Activated CD4-positive, alpha-beta T cell treated with anti-CD3 and anti-CD28 coated beads for 48 hours (primary cell): Measurements from ENCODE around the gene ERG.
A peak's percentile ranks its signal among the peaks of the same experiment; 100 is the strongest.

Experiments
- DNase-seq: peaks from one replicate; pipeline ENCODE4 v3.0.0-alpha.2; 2020

The ERG gene

DNA sequence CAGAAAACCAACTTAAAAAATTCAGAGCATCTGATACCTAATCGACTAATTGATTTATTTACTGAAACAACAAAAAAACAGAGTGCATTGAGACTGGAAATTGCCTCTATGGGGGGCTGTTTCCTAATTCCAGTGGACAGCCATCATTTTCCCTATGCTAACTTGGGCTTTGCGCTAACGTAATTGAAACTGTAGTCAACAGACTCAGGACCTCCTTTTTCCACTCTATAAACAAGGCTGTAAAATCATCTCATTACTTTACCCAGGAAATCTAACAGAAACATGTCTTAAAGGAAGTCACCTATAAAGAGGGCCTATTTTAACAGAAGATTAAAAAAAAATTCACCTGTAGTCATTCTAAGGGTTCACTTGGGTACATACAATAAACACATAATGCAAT, 2.1 kb downstream of the ERG start:
- DNase-seq, result no peak

DNA sequence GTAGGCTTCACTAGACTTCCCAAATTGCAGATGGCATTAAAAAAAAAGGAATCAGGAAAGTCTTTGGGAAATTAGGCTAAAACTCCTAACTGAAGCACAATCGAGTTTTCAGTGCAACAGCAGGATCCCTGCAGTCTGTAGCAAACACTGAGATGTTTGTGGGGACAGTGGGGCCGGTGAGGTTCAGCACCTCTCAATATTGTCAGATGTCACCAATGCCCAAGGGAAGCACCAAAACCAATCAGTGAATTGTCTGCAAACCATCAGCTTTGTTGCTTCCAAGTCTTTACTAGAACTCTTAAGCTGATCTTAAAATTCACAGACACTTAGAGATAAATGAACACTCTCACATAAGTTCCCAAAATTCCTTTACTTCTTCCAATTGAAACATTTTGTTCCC, 2.6 kb downstream of the ERG start:
- DNase-seq, result no peak

DNA sequence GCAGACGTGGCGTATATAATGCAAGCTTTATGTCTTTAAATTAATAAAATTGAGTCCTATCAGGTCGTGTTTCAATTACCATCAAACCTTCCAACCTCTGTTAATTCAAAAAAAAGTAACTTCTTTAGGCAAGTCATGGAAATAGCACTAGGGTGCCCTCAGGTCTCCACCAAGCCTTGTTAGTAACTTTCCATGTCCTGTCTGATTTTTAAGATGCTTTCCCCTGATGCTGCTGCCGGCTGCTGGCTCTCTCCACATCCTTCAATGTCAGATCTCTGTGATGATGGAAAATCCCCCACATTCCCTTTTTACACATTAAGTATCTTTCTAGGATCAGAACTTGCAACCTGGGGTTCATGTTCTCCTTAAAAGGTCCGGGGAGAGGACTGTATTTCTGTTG, 3.0 kb downstream of the ERG start:
- DNase-seq, result no peak

DNA sequence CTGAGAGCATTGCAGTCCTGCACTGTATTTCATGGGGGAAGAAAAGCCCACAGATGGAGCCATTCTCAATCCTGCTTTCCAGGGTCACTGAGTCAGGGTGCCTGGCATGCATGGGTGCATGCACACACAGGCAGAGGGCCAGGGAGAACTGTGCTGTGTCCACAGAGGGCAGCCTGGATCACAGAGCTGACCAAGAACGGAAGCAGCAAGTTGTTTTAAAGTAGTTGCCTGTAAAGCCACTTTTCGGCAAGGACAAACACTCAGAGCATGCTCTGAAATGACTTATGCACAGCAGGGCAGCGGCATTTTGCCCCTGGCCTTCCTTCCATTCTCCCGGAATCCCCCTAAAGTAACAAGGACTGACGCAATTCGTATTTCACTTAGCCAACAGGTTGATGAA, 3.6 kb downstream of the ERG start:
- no peak for DNase-seq

DNA sequence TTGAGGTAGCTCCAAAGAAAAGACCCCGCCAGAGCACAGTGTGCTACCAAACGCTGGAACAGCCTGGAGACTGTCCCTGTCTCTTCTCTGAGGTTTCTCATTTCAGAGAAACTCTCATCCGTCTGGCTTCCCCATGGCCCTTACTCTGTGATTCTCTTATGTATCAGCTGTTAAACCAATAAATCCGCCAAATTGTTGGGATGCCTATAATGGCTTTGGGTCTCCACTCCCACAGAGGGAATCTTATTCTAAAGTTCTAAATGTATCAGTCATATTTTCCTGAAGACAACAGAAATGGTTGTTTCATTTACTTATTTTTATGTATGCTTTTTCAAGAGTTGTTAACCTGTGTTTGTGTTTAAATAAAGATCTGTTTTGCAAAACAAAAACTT, 4.0 kb downstream of the ERG start:
- DNase-seq, result no peak

DNA sequence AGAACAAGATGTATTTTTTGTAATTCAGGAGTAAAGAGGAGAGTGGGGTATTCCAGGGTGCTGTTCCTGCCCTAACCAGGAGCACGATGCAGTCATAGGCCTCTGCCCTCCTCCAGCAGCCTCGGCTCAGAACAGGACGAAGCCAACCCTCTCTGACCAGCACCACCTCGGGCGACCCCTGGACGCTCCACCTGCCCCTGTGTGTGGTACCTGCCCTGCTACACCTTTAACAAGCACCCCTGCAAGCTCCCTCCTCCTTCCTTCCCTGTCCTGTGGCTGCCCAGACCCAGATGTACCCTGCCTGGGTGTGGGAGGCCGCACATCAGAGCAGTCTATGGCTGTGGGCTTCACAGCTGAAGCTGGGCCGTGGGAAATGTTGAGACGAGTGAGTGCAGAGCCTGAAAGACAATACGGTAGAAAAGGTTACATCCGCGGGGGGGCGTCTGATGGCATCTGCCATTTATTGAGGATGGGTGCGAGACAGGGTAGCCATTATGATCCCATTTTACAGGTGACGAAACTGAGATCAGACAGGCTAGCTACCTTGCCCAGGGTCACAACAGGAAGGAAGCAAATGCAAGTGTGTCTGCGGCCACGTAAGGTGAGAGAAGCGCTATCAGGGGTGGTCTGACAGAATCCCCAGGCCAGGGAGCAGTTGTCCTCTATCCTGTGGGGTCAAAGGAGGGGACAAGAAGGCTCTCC, 4.6 kb downstream of the ERG start:
- DNase-seq, result no peak

DNA sequence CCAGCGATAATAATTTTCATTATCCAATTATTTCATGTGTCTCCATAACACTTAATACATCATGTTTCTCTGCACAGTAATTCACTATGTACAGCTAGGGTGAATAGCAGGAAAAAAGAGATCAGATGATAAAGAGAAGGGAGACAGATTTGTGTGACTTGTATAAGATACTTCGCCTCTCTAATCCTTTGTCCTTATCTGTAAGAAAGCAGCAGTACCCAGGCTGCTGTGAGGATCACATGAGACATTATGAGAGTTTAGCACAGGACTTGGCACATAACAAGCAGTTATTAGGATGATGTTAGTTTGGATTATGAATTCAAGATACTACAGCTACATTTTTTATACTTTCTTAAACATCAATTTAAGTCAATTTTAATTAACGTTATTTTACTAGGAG, 6.3 kb downstream of the ERG start:
- no peak for DNase-seq

DNA sequence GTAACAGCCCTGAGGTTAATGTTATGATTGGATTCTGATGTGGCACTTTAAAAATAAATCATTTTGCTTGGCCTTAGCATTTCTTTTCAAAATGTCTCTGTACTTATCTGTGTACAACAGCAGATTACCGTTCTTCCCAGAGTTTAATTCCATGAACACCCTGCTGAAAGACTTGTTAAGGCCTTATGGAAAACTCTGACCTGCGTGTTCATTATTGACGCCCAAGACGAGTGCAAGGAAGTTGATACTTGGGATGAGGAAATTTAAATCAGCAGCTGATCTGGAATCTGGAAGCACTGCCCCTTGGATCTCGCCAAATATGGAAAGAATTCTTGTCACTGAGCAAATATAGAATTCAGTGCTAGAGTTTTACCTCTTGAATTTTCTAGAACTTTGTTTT, 6.7 kb downstream of the ERG start:
- DNase-seq, result no peak

DNA sequence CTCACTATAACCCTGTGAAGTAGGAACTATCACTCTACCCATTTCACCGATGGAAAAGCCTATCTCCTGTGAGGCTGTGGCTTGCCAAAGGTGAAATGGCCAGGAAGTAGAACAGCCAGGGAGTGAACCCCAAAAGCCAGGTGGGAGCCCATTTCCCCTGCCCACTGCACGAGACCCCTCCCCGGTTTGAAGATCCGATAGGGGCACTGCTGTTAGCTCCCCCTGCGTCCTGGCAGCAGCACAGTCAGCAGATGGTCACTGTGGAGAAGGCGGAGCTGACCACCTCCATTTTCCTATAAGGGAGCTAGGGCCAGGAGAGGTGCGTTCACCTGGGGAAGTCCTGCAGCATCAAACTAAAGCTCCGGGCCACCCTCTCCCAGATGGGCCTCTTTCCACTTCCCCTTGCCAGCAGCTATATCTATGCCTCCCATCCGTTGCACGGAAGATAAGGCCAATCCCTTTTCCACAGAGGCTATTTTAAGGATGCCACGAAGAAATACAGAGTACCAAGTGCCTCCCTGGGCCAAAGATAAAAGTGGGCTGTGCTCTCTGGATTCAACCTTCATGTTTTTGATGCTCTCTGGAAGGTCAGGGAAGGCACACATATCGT, 7.8 kb downstream of the ERG start:
- DNase-seq, result no peak

DNA sequence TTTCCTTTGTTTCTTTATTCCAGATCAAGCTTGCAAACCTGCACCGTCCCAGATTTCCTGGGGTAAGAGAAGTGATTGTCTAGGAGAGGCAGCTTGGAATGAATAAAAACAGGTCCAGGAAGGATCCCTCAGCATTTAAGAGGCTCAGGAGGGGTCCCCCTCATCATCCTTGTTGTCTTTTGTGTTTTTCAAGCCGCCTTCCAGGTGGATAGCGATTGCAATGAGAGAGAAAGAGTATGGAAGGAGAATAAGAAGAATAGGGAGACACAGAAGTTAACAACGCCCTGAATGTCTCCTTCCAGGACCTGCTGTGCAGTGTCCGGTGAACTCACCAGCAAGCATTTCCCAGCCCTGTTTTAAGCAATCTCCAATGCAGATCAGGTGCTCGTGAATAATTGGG, 8.5 kb downstream of the ERG start:
- no peak for DNase-seq

DNA sequence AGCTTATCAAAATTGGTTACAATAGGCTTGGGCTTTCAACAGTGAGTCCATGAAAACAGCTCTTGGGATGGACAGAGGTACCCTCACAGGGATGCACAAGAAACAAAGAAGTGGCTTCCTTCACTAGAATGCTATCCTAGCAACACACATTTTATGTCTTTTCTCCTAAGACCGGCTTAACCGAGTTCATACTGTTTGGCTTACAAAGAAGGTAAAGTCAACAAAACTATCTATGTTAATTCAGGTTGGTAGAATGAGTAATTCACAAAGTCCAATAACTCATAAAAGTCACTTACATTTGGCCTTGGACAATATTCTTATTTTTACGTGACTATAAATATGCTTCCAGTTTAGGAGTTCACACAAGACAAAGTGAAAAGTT, 9.0 kb downstream of the ERG start:
- DNase-seq, result no peak

DNA sequence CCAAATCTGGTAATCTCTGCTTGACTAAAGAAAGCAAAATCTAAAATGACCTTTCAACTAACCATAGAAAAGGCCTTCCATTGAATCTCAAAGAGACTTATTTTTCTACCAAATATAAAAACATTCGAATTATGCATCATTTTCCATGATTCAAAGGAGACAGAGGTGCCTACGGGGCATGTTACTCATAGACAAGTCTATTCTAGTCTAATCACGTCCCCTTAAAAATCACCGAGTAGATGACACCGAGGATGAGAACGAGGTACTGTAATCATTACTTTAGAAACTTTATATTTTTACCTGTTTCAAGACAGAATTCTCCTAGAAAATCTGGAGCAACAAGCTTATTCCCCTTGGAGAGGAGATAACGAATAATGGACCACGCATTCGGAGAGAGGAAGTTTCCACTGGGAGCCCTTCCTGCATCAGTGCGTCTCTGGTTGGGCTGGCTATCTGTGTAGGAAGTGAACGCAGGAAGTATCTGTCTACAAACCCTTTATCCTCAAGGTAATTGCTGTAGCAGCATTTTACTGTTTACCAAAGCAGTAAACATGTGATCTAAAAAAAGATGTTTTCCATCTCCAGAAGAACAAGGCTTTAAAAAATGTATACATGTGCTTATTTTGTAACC, 9.5 kb downstream of the ERG start:
- DNase-seq, result no peak

DNA sequence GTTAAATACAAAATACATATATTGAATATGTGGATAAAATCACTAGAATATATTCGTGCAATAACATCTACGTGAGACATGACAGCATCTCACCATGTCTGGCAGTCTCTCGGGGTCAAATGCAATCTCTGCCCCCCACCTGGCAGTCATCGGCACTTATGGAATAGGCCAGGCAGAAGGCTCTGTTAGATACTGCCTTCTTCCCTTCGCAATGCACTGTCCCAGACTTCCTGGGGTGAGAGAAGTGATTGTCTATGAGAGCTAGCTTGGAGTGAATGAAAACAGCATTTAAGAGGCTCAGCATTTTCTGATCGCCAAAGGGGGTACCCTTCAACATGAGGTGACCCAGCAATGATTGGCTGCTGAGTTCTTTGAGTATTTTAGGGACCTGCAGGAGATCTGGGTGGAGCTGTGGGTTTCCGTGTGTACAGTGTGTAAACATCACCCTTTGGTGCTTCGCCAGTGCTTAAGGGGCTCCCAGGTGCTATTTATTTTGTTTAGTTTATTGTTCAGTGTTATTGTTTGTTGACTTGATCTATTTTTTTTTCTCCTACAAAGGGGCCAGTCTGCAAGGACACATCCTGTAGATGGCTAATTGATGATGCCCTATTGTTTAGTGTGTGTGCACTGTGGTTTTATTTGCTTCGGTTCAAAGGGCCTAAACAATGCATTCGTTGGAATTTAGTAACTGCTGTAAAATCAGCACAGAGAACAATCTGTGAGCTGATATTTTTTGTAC, 10.2 kb downstream of the ERG start:
- no peak for DNase-seq

DNA sequence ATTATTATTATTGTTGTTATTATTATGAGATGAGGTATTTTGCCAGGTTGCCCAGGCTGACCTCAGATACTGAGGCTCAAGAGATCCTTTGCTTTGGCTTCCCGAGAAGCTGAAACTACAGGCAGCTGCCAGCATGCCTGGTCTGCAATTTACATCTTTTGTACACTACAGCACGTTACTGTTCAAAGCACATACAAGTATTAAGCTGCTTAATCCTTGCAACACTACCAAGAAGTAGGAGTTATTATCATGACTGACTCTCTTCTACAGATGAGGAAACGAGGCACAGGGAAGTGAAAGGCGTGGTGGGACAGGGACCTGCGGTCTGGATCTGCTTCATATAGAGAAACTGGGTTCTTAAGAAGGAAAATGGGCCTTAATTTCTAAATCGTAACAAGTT, 11.6 kb downstream of the ERG start:
- DNase-seq, result no peak

DNA sequence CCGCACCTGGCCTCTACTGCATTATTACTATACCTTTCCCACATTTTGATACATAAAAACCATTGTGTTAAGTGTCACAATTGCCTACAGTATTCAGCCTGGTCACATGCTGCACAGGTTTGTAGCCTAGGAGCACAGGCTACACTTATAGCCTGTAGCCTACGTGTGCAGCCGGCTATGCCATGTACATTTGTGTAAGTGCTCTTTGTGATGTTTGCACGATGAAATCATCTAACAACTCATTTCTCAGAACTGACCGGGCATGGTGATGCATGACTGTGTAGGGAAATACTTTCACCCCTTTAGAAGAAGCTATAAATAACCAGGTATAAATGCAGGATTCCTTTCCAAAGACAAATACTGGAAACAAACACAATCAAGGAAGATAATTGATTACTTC, 12.1 kb downstream of the ERG start:
- DNase-seq, result no peak

DNA sequence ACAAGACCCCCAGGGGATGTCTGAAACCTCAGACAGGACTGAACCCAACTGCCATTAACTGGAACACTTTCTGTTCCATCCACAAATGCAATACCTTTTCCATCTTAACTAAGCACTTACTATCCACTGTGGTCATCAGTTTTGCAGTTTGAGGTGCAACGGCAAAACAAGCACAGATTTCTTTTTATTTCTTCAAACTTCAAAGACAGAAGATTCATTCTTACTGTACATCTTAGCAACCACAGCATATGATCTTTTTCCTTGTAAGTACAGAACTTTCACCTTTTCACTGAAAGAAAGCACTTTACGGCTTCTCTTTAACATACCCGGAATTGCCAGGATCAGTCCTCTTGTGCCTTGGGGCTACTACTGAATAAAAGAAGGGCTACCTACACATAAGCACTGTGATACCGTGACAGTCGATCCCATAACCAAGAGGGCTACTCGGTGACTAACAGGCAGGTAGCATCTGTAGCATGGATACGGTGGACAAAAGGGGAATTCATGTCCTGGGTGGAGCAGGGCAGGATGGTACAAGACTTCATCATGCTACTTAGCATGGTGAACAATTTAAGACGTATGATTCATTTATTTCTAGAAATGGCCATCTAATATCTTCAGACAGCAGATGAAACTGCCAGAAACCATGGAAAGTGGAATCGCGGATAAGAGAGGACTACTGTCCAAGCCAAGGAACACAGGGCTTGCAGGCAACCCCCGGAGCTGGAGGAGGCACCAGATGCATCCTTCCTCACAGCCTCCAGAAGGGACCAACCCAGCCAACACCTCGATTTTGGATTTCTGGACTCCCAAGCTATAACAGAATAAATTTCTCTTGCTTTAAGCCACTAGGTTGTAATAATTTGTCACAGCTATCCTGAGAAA, 18.4 kb downstream of the ERG start:
- DNase-seq, result no peak

DNA sequence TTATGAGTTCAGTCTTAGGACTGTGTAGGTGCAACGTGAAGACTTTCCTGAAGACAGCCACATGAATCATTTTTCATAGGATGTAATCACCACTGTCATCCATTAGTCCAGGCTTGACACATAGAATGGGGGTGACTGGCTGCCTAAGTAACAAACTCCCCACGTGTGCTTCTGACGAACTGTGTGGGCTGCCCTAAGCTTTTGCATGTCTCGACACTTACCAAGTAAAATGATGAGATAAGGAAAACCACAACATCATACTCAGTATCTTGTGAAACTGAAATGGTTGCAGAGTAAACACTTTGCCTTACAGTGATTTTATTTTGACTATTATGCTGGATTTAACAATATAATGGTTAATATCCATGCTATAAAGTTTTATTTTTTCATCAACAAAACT, 19.5 kb downstream of the ERG start:
- DNase-seq, result peak; percentile 48

DNA sequence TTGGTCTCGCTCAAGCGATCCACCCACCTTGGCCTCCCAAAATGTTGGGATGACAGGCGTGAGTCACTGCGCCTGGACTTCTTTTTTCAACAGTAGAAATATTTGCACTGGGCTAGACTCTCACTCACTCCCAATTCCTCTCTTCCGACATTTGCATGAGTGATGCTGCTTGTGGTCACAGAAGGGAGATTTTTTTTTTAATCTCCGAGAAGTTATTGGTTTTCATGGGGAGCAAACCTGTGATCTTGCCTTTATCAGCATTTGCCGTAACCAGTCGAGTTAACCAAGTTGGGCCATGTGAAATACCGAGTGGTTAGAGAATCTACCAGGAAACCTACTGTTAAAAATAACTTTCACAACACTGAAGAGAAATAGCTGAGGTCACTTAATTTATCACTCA, 21.1 kb downstream of the ERG start:
- no peak for DNase-seq

DNA sequence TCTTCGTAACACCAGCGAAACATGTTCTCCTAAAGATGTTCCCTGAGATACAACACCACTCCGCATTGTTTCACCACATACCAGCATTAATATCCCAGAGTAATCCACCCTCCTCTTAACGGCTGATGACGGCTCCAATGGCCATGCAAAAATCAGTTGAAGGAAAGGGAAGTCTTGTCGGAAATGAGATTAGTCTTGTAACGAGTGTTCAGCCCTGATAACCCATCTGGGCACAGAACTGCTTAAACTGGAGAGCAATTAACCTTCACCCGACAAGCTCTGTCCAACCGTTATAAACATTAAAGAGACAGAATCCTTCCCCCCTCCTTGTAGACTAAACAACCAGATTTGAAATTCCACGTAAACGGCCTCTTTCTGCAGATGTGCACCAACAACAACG, 21.9 kb downstream of the ERG start:
- DNase-seq, result no peak

DNA sequence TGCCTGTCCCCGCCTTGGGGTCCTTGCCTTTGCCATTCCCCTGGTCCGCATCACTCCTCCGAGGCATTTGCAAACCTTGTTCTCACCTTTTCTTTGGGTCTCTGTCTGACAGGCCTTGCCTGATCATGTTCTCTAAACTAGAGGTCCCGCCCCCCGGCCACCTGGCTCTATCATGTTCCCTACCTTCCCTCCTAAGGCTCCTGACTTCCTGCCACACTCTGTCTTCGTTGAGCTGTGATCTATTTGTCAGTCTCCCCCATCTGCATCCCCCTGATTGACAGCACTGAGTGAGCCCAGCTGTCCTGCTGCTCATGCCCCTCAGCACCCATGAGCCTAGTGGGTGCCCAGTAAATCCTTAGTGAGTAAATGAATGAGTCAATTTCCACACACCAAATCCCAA, 22.8 kb downstream of the ERG start:
- no peak for DNase-seq

DNA sequence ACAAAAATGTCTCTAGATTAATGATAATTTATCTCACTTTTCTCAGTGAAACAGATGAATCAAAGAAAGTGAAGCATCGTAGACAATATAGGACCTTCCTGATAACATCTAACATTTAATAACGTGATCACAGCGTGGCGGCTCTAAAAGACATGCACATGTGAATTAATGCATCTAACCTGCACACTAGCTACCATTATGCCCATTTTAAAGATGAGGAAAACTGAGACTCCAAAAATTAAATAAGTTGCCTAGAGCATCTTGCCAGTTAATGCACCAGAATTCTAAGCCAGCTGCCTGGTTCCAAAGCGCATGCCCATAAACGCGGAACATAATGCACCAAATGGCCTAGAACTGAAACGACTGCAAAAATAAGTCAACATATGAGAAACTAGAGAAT, 23.5 kb downstream of the ERG start:
- DNase-seq, result no peak

DNA sequence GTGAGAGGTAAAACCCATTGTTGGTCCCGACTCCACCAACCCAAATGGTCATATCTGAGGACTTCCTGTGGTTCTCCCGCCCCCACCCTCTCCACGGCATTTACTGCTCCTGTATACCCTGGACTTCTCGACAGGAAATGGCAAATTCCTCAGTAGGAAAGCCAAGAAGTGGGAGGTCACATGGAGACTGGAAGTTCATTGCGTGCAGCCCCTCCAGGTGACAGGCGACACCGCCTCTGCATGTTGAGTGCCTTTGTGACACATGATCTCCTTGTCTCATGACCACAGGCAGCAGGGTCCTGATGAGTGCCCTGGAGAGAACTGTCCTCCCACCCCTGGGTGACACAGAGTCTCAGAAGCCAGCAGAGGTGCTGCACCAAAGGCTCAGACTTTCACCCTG, 24.2 kb downstream of the ERG start:
- no peak for DNase-seq
